Endometrial microvascular endothelial cells (primary cell): ENCODE results near the gene MAPT. TPM values are rescaled to one million over a fixed set of nuclear protein-coding genes. Genes with fewer than 3 reads are reported as not detected.

Experiments used
- in situ Hi-C: cut with HindIII; loops from 2 replicates; pipeline ENCODE4 v1.10.0; 2017; ENCODE audit warnings: low sequenced_read_pairs, low pct_unique_long_range_greater_than_20kb; ENCODE audit errors: inconsistent ontology term
- total RNA-seq: library from RNA; depleted of rRNA; stranded (reverse); fragments of >200 nt; gene quantifications from one replicate; pipeline ENCODE4 v1.2.3, GENCODE V29; 2015; ENCODE audit errors: inconsistent ontology term

Gene MAPT
- total RNA-seq, 1 donor from 2014 or later: under 0.01 TPM

GRCh38 chr17:46046957-46047356 lies 152.6 kb downstream of the MAPT start:
- in situ Hi-C loops: no loop called here

- in situ Hi-C loops: no loop called here
These were observed 153.0 kb downstream of the MAPT start for GRCh38 chr17:46047398-46047797.

- in situ Hi-C loops: no loop called here
These were observed 153.5 kb downstream of the MAPT start for GRCh38 chr17:46047856-46048255.

- in situ Hi-C loops: no loop called here
These were observed 155.3 kb downstream of the MAPT start for GRCh38 chr17:46049656-46050055.

- in situ Hi-C loops: no loop called here
These were observed 159.7 kb downstream of the MAPT start for GRCh38 chr17:46053911-46054534.

GRCh38 chr17:46056800-46057304 lies 162.5 kb downstream of the MAPT start:
- in situ Hi-C loops: no loop called here

- in situ Hi-C loops: no loop called here
These were observed 163.0 kb downstream of the MAPT start for GRCh38 chr17:46057366-46057765.

- in situ Hi-C loops: no loop called here
These were observed 165.1 kb downstream of the MAPT start for GRCh38 chr17:46059486-46059885.

GRCh38 chr17:46060461-46060860 lies 166.1 kb downstream of the MAPT start:
- in situ Hi-C loops: no loop called here

- in situ Hi-C loops: no loop called here
These were observed 167.1 kb downstream of the MAPT start for GRCh38 chr17:46061435-46061834.

GRCh38 chr17:46063241-46063640 lies 168.9 kb downstream of the MAPT start:
- in situ Hi-C loops: no loop called here

GRCh38 chr17:46064460-46064859 lies 170.1 kb downstream of the MAPT start:
- in situ Hi-C loops: no loop called here

- in situ Hi-C loops: no loop called here
These were observed 177.4 kb downstream of the MAPT start for GRCh38 chr17:46071796-46072195.

GRCh38 chr17:46072998-46073397 lies 178.6 kb downstream of the MAPT start:
- in situ Hi-C loops: no loop called here

- in situ Hi-C loops: no loop called here
These were observed 180.2 kb downstream of the MAPT start for GRCh38 chr17:46074540-46074939.

Other genes starting within 250 kb of the MAPT start
- gene CRHR1, start 110.2 kb upstream of the MAPT start, total RNA-seq: not detected
- not detected for gene SPPL2C, start 49.7 kb upstream of the MAPT start, total RNA-seq
- not detected for gene STH, start 104.7 kb downstream of the MAPT start, total RNA-seq